Measurements from ENCODE around the gene RBPMS2. TPM values are rescaled to one million over a fixed set of nuclear protein-coding genes. Genes with fewer than 3 reads are reported as not detected.
A peak's percentile ranks its signal among the peaks of the same experiment; 100 is the strongest.

RBPMS2 gene
- total RNA-seq, 1 donor from 2014 or later, result 3.7 TPM

- intact Hi-C loops (cut with DNase I), result no loop called here
- H3K27me3 ChIP-seq, result no peaks in the 10 kb centered on the region
- H3K36me3 ChIP-seq, result no peaks in the 10 kb centered on the region
- H3K9me3 ChIP-seq, result no peaks in the 10 kb centered on the region
- no peak for DNase-seq (ENCODE audit: extremely low spot score in 2 of 2)
- peak overlapping the region; percentile 61 to 89 for H3K4me3 ChIP-seq
- peak in 1 of 2 donors; percentile 17 for TF ChIP-seq POLR2AphosphoS5 (IDR thresholded peaks at IDR 0.05; ENCODE audit: insufficient read depth in 1 of 2, low read depth in 1 of 2)
- no peak for TF ChIP-seq POLR2A (IDR thresholded peaks at IDR 0.05)
- no peak for TF ChIP-seq CTCF (IDR thresholded peaks at IDR 0.05)
- H3K27ac ChIP-seq, result peak overlapping the region; percentile 74
- H3K4me1 ChIP-seq, result peaks cover 14% of the 10 kb centered on the region
These were observed 1.3 kb downstream of the RBPMS2 start for GRCh38 chr15:64774037-64774628.

- H3K4me3 ChIP-seq, result peak overlapping the region in 1 of 2 donors; percentile 89
- no peaks in the 10 kb centered on the region for H3K9me3 ChIP-seq
- no peak for DNase-seq (ENCODE audit: extremely low spot score in 2 of 2)
- H3K4me1 ChIP-seq, result peaks cover 14% of the 10 kb centered on the region
- intact Hi-C loops (cut with DNase I), result no loop called here
- peak overlapping the region; percentile 74 for H3K27ac ChIP-seq
- H3K36me3 ChIP-seq, result no peaks in the 10 kb centered on the region
- H3K27me3 ChIP-seq, result no peaks in the 10 kb centered on the region
- no peak for TF ChIP-seq POLR2AphosphoS5 (IDR thresholded peaks at IDR 0.05; ENCODE audit: insufficient read depth in 1 of 2, low read depth in 1 of 2)
- no peak for TF ChIP-seq CTCF (IDR thresholded peaks at IDR 0.05)
- no peak for TF ChIP-seq POLR2A (IDR thresholded peaks at IDR 0.05)
These were observed 1.8 kb downstream of the RBPMS2 start for GRCh38 chr15:64773606-64774005.

GRCh38 chr15:64772964-64773363 lies 2.4 kb downstream of the RBPMS2 start:
- H3K4me3 ChIP-seq, result no peak overlapping the region
- intact Hi-C loops (cut with DNase I), result no loop called here

GRCh38 chr15:64772488-64772887 lies 2.9 kb downstream of the RBPMS2 start:
- DNase-seq (ENCODE audit: extremely low spot score in 2 of 2), result no peak
- no peaks in the 10 kb centered on the region for H3K36me3 ChIP-seq
- peaks cover 14% of the 10 kb centered on the region for H3K4me1 ChIP-seq
- no peak overlapping the region for H3K27ac ChIP-seq
- H3K27me3 ChIP-seq, result no peaks in the 10 kb centered on the region
- TF ChIP-seq POLR2AphosphoS5 (IDR thresholded peaks at IDR 0.05; ENCODE audit: insufficient read depth in 1 of 2, low read depth in 1 of 2), result no peak
- no peak for TF ChIP-seq POLR2A (IDR thresholded peaks at IDR 0.05)
- no peak for TF ChIP-seq CTCF (IDR thresholded peaks at IDR 0.05)
- no peaks in the 10 kb centered on the region for H3K9me3 ChIP-seq
- intact Hi-C loops (cut with DNase I), result no loop called here
- no peak overlapping the region for H3K4me3 ChIP-seq

More at GRCh38 chr15:64772964-64773363, 2.4 kb downstream of the RBPMS2 start:
- H3K36me3 ChIP-seq, result no peaks in the 10 kb centered on the region
- H3K4me1 ChIP-seq, result peaks cover 14% of the 10 kb centered on the region
- no peaks in the 10 kb centered on the region for H3K27me3 ChIP-seq
- H3K9me3 ChIP-seq, result no peaks in the 10 kb centered on the region
- DNase-seq (ENCODE audit: extremely low spot score in 2 of 2), result no peak
- TF ChIP-seq POLR2A (IDR thresholded peaks at IDR 0.05), result no peak
- no peak for TF ChIP-seq CTCF (IDR thresholded peaks at IDR 0.05)
- no peak for TF ChIP-seq POLR2AphosphoS5 (IDR thresholded peaks at IDR 0.05; ENCODE audit: insufficient read depth in 1 of 2, low read depth in 1 of 2)
- no peak overlapping the region for H3K27ac ChIP-seq

- Histone ChIP-seq H3K4me3 (no peak overlapping the region), H3K27me3 (no peaks in the 10 kb centered on the region), H3K9me3 (no peaks in the 10 kb centered on the region), H3K36me3 (no peaks in the 10 kb centered on the region), H3K27ac (no peak overlapping the region), H3K4me1 (no peaks in the 10 kb centered on the region)
- DNase-seq (ENCODE audit: extremely low spot score in 2 of 2), result no peak
- TF ChIP-seq CTCF (IDR thresholded peaks at IDR 0.05) (no peak), POLR2AphosphoS5 (IDR thresholded peaks at IDR 0.05; ENCODE audit: insufficient read depth in 1 of 2, low read depth in 1 of 2) (no peak), POLR2A (IDR thresholded peaks at IDR 0.05) (no peak)
- intact Hi-C loops (cut with DNase I), result no loop called here
These were observed 4.8 kb downstream of the RBPMS2 start for GRCh38 chr15:64770626-64771025.
